Osteoblast (primary cell): ENCODE results near the gene CABLES1. TPM values are rescaled to one million over a fixed set of nuclear protein-coding genes. Genes with fewer than 3 reads are reported as not detected.

Experiments
- DNase-seq: peaks from one replicate; pipeline ENCODE4 v3.0.0; 2011; ENCODE audit warnings: low spot score, mixed read lengths; ENCODE audit not compliant: insufficient read length; ENCODE audit errors: missing footprints
- H2AFZ ChIP-seq: 2 replicates; pipeline ENCODE4 v1.6.0; 2011; ENCODE audit warnings: mild to moderate bottlenecking, low read length
- H3K27ac ChIP-seq: 2 replicates; pipeline ENCODE4 v1.5.1; 2011; ENCODE audit warnings: mild to moderate bottlenecking, low read depth, low read length, moderate library complexity
- H3K27me3 ChIP-seq: 2 replicates; pipeline ENCODE4 v1.6.0; 2012; ENCODE audit warnings: mild to moderate bottlenecking, control low read depth, inconsistent platforms, low read length, moderate library complexity; ENCODE audit not compliant: insufficient read depth
- H3K36me3 ChIP-seq: 2 replicates; pipeline ENCODE4 v1.5.1; 2011; ENCODE audit warnings: mild to moderate bottlenecking, low read length, control low read depth, moderate library complexity; ENCODE audit not compliant: insufficient read depth
- H3K4me1 ChIP-seq: 2 replicates; pipeline ENCODE4 v1.5.1; 2011; ENCODE audit warnings: mild to moderate bottlenecking, low read length, control low read depth, moderate library complexity; ENCODE audit not compliant: insufficient read depth
- H3K4me2 ChIP-seq: 2 replicates; pipeline ENCODE4 v1.6.0; 2011; ENCODE audit warnings: mild to moderate bottlenecking, low read length; ENCODE audit not compliant: insufficient read depth
- H3K4me3 ChIP-seq: fragments of 200-600 bp; sonication (generic); 3 replicates; pipeline ENCODE4 v1.5.1; 2012; ENCODE audit warnings: mild to moderate bottlenecking, low read length, inconsistent platforms; ENCODE audit not compliant: insufficient read depth
- H3K79me2 ChIP-seq: 2 replicates; pipeline ENCODE4 v1.6.0; 2012; ENCODE audit warnings: mild to moderate bottlenecking, low read length, control low read depth, inconsistent platforms; ENCODE audit not compliant: insufficient read depth
- H3K9me3 ChIP-seq: 2 replicates; pipeline ENCODE4 v1.5.1; 2011; ENCODE audit warnings: low read depth, low read length, control low read depth
- H4K20me1 ChIP-seq: 2 replicates; pipeline ENCODE4 v1.6.0; 2012; ENCODE audit warnings: mild to moderate bottlenecking, low read length, control low read depth; ENCODE audit not compliant: insufficient read depth
- CTCF ChIP-seq: IDR thresholded peaks from 2 replicates; pipeline ENCODE4 v1.5.1; 2011; ENCODE audit warnings: mild to moderate bottlenecking, low read depth, low read length, moderate library complexity; ENCODE audit errors: extremely low read depth
- total RNA-seq: library from RNA; depleted of rRNA; stranded (reverse); fragments of >200 nt; gene quantifications from 2 replicates; pipeline ENCODE4 v1.2.3, GENCODE V29; 2012

The CABLES1 gene
- total RNA-seq, 1 donor = 13.0 TPM

GRCh38 chr18:23211146-23211545 lies 75.9 kb downstream of the CABLES1 start:
- no peak overlapping the region for H3K27ac ChIP-seq
- H3K27me3 ChIP-seq = no peaks in the 10 kb centered on the region
- no peak overlapping the region for H3K4me2 ChIP-seq
- no peaks in the 10 kb centered on the region for H4K20me1 ChIP-seq
- peaks cover 16% of the 10 kb centered on the region for H3K4me1 ChIP-seq
- peaks cover 5% of the 10 kb centered on the region for H3K36me3 ChIP-seq
- no peaks in the 10 kb centered on the region for H3K79me2 ChIP-seq
- peaks cover 6% of the 10 kb centered on the region for H3K9me3 ChIP-seq
- H3K4me3 ChIP-seq = no peak overlapping the region
- no peak for DNase-seq
- no peak for TF ChIP-seq CTCF
- H2AFZ ChIP-seq = no peak overlapping the region

DNA sequence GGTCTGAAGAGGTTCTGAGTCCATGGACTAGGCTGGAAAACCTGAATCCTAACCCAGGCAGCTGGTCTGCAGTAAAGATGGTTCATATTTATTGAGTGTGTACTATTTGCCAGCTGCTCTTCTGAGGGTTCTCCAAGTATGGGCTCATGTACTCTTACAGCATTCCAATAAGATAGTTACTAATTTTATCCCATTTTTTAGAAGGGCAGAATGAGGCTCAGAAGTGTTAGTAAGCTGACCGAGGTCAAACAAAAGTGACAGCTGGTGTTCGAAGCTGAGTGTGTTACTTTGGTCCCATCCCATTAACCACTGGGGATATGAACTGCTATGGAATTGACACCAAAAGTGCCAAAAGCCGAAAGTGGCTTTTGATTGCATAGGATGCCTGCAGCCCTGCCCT lies 76.9 kb downstream of the CABLES1 start:
- H3K4me2 ChIP-seq = no peak overlapping the region
- H3K9me3 ChIP-seq = peaks cover 6% of the 10 kb centered on the region
- peaks cover 11% of the 10 kb centered on the region for H3K4me1 ChIP-seq
- peaks cover 5% of the 10 kb centered on the region for H3K36me3 ChIP-seq
- H3K4me3 ChIP-seq = no peak overlapping the region
- H2AFZ ChIP-seq = no peak overlapping the region
- DNase-seq = no peak
- no peaks in the 10 kb centered on the region for H3K79me2 ChIP-seq
- TF ChIP-seq CTCF = no peak
- H3K27me3 ChIP-seq = no peaks in the 10 kb centered on the region
- H3K27ac ChIP-seq = no peak overlapping the region
- no peaks in the 10 kb centered on the region for H4K20me1 ChIP-seq

GRCh38 chr18:23213200-23213599 lies 77.9 kb downstream of the CABLES1 start:
- H3K36me3 ChIP-seq = peaks cover under 1% of the 10 kb centered on the region
- H3K27me3 ChIP-seq = no peaks in the 10 kb centered on the region
- H3K4me1 ChIP-seq = peaks cover 8% of the 10 kb centered on the region
- no peak for TF ChIP-seq CTCF
- H3K4me2 ChIP-seq = peak overlapping the region; percentile 1
- H3K4me3 ChIP-seq = no peak overlapping the region
- no peak overlapping the region for H2AFZ ChIP-seq
- H3K9me3 ChIP-seq = peaks cover 6% of the 10 kb centered on the region
- H3K27ac ChIP-seq = no peak overlapping the region
- DNase-seq = no peak
- no peaks in the 10 kb centered on the region for H3K79me2 ChIP-seq
- H4K20me1 ChIP-seq = no peaks in the 10 kb centered on the region

GRCh38 chr18:23217781-23218180 lies 82.5 kb downstream of the CABLES1 start:
- no peak for TF ChIP-seq CTCF
- Histone ChIP-seq H3K9me3 (no peaks in the 10 kb centered on the region), H3K27me3 (no peaks in the 10 kb centered on the region), H3K4me1 (peaks cover 4% of the 10 kb centered on the region), H3K79me2 (no peaks in the 10 kb centered on the region), H4K20me1 (no peaks in the 10 kb centered on the region), H3K4me2 (no peak overlapping the region), H3K4me3 (no peak overlapping the region), H3K27ac (no peak overlapping the region), H2AFZ (no peak overlapping the region), H3K36me3 (no peaks in the 10 kb centered on the region)
- DNase-seq = no peak
